Muscle layer of colon (tissue), 2 donors: ENCODE results near the gene EIF3L.

Source experiments
- H3K27ac ChIP-seq: one replicate; pipeline ENCODE4 v1.7.0; 2013; ENCODE audit warnings: low read depth, mild to moderate bottlenecking, low read length, moderate library complexity
- H3K27me3 ChIP-seq, 2 donors: one replicate each; pipeline ENCODE4 v1.7.0; 2013; ENCODE audit warnings: low read length in 2 of 2, mild to moderate bottlenecking in 2 of 2; ENCODE audit not compliant: insufficient read depth in 2 of 2, control insufficient read depth in 1 of 2
- H3K36me3 ChIP-seq: one replicate; pipeline ENCODE4 v1.7.0; 2013; ENCODE audit warnings: mild to moderate bottlenecking, low read length; ENCODE audit not compliant: insufficient read depth
- H3K4me1 ChIP-seq: one replicate; pipeline ENCODE4 v1.7.0; 2013; ENCODE audit warnings: mild to moderate bottlenecking, low read length; ENCODE audit not compliant: insufficient read depth
- H3K4me3 ChIP-seq, 2 donors: one replicate each; pipeline ENCODE4 v1.7.0; 2013; ENCODE audit warnings: low read length in 2 of 2, low read depth in 1 of 2, mild to moderate bottlenecking in 1 of 2, moderate library complexity in 1 of 2
- H3K9ac ChIP-seq: one replicate; pipeline ENCODE4 v1.7.0; 2013; ENCODE audit warnings: low read length
- H3K9me3 ChIP-seq: one replicate; pipeline ENCODE4 v1.7.0; 2013; ENCODE audit warnings: mild to moderate bottlenecking, low read length
- donor health status: abdominal sarcoma.
- donor health status: Adenocarcinoma of cecum.

Gene EIF3L

DNA sequence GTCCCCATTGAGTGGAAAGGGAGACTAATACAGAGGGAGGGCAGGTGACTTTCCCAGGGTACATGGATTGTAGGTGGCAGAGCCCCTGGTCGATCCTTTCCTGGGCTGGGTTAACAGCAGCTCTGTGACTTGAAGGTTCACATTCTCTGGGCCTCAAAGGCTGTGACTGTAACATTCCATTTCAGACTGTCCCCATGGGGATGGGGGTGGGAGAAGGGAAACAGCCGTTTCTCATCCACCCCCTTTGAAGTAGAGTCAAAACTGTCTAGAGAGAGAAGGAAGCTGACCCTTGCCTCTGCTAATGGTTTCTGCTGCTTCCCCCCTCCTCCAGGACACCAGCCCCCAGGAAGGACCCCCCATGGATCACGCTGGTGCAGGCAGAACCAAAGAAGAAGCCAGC lies 76.1 kb downstream of the EIF3L start:
- Histone ChIP-seq H3K4me1 (peaks cover 20% of the 10 kb centered on the region), H3K9me3 (no peaks in the 10 kb centered on the region), H3K27me3 (no peaks in the 10 kb centered on the region), H3K4me3 (no peak overlapping the region), H3K9ac (no peak overlapping the region), H3K36me3 (peaks cover 73% of the 10 kb centered on the region), H3K27ac (peak overlapping the region; percentile 52)

DNA sequence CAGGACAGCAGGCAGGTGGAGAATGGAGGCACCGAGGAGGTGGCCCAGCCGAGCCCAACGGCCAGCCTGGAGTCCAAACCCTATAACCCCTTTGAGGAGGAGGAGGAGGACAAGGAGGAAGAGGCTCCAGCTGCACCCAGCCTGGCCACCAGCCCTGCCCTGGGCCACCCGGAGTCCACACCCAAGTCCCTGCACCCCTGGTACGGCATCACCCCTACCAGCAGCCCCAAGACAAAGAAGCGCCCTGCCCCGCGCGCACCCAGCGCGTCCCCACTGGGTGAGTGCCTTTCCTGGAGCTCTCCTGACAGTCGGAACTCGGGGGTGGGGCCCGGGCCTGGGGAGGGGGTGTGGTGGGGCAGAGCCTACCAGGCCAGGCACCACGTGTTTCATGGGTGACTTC lies 76.5 kb downstream of the EIF3L start:
- Histone ChIP-seq H3K27me3 (no peaks in the 10 kb centered on the region), H3K9ac (no peak overlapping the region), H3K36me3 (peaks cover 77% of the 10 kb centered on the region), H3K27ac (no peak overlapping the region), H3K4me3 (no peak overlapping the region), H3K4me1 (peaks cover 24% of the 10 kb centered on the region), H3K9me3 (no peaks in the 10 kb centered on the region)

DNA sequence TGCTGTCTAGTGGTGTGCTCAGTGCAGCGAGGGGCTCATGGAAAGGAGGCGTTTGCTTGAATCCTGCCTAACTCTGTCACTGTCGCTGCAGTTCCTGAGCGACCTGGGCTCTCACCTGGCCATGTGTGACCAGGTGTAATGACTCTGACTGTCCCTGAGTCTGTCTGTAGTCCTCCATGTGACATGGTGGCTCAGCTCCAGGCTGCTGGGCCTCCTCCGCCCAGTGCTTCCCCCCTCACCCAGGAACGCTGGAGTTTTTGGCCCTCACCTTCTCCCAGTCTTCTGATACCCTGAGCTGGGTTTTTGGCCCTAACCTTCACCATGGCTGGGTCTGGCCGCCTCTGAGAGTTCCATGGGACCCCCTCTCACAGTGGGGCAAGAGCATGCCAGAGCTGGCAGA lies 77.1 kb downstream of the EIF3L start:
- peaks cover 29% of the 10 kb centered on the region for H3K4me1 ChIP-seq
- H3K9me3 ChIP-seq = no peaks in the 10 kb centered on the region
- no peak overlapping the region for H3K4me3 ChIP-seq
- no peak overlapping the region for H3K9ac ChIP-seq
- peaks cover 82% of the 10 kb centered on the region for H3K36me3 ChIP-seq
- H3K27me3 ChIP-seq = no peaks in the 10 kb centered on the region
- no peak overlapping the region for H3K27ac ChIP-seq

DNA sequence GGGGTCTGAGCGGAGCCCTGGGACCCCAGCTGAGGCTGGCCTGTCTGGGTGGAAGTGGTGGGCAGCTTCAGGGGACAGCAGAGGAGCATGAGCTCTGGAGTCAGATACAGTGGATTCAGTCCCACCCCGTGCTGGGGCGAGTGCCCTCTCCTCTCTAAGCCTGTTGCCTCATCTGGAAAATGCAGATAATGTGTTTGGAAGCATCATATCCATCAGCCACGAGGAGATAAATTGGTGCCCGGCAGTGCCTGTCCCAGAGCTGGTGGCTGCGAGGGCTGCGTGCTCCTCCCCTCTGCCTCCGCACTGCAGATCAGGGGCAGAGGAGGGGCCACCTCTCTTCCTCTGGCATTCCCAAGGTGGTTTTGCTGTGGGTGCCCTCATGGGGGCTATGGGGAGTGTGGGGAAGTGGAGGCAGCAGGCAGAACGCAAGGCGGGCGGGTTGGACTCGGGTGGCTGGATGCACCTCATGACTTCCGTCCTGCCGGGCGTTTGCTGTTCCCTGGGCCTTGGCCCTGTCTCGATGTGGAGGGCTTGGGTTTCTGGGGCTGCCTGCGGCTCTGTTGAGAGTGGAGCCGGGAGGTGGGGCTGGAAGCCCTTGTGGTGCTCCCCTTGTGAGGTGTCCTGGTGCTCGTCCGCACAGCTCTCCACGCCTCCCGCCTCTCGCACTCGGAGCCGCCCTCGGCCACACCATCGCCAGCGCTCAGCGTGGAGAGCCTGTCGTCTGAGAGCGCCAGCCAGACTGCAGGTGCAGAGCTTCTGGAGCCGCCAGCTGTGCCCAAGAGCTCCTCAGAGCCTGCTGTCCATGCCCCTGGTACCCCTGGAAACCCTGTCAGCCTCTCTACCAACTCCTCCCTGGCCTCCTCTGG lies 77.8 kb downstream of the EIF3L start:
- no peak overlapping the region for H3K27ac ChIP-seq
- no peak overlapping the region for H3K9ac ChIP-seq
- peaks cover 33% of the 10 kb centered on the region for H3K4me1 ChIP-seq
- no peaks in the 10 kb centered on the region for H3K27me3 ChIP-seq
- H3K4me3 ChIP-seq = no peak overlapping the region
- H3K9me3 ChIP-seq = no peaks in the 10 kb centered on the region
- H3K36me3 ChIP-seq = peaks cover 82% of the 10 kb centered on the region

- H3K27ac ChIP-seq = no peak overlapping the region
- H3K4me3 ChIP-seq = no peak overlapping the region
- H3K9me3 ChIP-seq = no peaks in the 10 kb centered on the region
- H3K27me3 ChIP-seq = no peaks in the 10 kb centered on the region
- H3K4me1 ChIP-seq = peaks cover 39% of the 10 kb centered on the region
- peaks cover 88% of the 10 kb centered on the region for H3K36me3 ChIP-seq
- no peak overlapping the region for H3K9ac ChIP-seq
These were observed 78.4 kb downstream of the EIF3L start for GRCh38 chr22:37927637-37927936.

DNA sequence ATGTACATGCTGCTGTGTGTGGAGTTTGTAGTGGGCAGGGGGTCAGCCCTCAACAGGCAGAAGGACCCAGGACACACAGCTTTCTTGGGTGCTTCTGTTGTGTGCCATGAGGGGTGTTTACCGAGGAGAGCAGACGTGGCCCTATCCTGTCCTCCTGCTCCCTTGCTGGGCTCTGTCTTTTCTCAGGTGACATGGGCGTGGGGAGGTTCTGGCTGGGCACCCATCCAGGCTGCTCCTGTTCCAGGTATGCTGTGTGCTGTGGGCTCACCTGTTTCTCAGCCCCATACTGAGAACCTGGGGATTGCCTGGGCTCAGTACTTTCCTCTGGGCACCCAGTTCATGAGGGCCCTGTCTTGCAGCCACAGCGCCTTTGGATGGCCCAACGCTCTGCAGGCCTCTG lies 80.2 kb downstream of the EIF3L start:
- H3K27ac ChIP-seq = no peak overlapping the region
- peaks cover 87% of the 10 kb centered on the region for H3K36me3 ChIP-seq
- no peaks in the 10 kb centered on the region for H3K9me3 ChIP-seq
- H3K4me3 ChIP-seq = no peak overlapping the region
- H3K27me3 ChIP-seq = no peaks in the 10 kb centered on the region
- peaks cover 56% of the 10 kb centered on the region for H3K4me1 ChIP-seq
- no peak overlapping the region for H3K9ac ChIP-seq

DNA sequence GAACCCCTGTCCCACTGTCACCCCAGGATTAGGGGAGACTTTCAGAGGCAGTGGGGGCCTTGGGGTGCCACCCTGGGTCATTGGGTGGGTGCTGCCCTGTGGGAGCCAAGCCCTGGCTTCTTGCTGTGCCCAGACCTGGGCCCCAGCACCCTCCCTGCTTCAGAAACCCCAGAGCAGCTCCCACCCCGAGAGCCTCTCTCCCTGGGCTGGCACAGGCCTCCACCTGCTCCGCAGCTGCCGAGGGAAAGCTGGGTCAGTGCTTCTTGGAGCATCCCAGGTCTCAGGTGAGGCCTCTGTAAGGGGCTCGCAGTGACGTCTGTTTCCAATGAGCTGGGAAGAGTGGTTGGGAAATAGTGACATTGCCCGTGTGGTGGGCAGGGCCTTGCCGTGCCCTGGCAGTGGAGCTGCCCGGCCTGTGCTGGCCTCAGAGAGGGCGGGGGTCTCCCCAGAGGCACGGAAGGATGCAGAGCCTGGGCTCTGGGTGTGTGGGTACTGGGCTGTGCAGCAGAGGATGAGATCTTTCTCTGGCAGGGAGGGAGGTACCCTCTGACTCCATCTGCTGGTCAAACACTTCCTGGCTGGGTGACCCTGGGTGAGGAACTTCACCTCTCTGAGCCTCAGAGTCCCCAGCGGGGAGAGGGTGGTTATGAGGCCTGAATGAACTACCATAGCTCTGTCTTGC lies 81.2 kb downstream of the EIF3L start:
- peaks cover 77% of the 10 kb centered on the region for H3K36me3 ChIP-seq
- peak overlapping the region; percentile 73 for H3K27ac ChIP-seq

GRCh38 chr22:37930952-37931440 lies 81.8 kb downstream of the EIF3L start:
- H3K9ac ChIP-seq = no peak overlapping the region
- no peaks in the 10 kb centered on the region for H3K9me3 ChIP-seq
- H3K27me3 ChIP-seq = no peaks in the 10 kb centered on the region
- peaks cover 56% of the 10 kb centered on the region for H3K4me1 ChIP-seq
- H3K4me3 ChIP-seq = no peak overlapping the region
- H3K27ac ChIP-seq = peak overlapping the region; percentile 73
- peaks cover 73% of the 10 kb centered on the region for H3K36me3 ChIP-seq

More for the DNA sequence above, 81.2 kb downstream of the EIF3L start:
- no peak overlapping the region for H3K9ac ChIP-seq
- H3K9me3 ChIP-seq = no peaks in the 10 kb centered on the region
- H3K4me1 ChIP-seq = peaks cover 56% of the 10 kb centered on the region
- H3K4me3 ChIP-seq = no peak overlapping the region
- H3K27me3 ChIP-seq = no peaks in the 10 kb centered on the region

GRCh38 chr22:37931893-37932389 lies 82.7 kb downstream of the EIF3L start:
- Histone ChIP-seq H3K4me1 (peaks cover 56% of the 10 kb centered on the region), H3K27me3 (no peaks in the 10 kb centered on the region), H3K27ac (no peak overlapping the region), H3K36me3 (peaks cover 71% of the 10 kb centered on the region), H3K9ac (no peak overlapping the region), H3K9me3 (no peaks in the 10 kb centered on the region), H3K4me3 (no peak overlapping the region)

GRCh38 chr22:37932401-37932800 lies 83.2 kb downstream of the EIF3L start:
- Histone ChIP-seq H3K27ac (no peak overlapping the region), H3K4me3 (no peak overlapping the region), H3K9ac (no peak overlapping the region), H3K27me3 (no peaks in the 10 kb centered on the region), H3K9me3 (no peaks in the 10 kb centered on the region), H3K36me3 (peaks cover 71% of the 10 kb centered on the region), H3K4me1 (peaks cover 56% of the 10 kb centered on the region)

DNA sequence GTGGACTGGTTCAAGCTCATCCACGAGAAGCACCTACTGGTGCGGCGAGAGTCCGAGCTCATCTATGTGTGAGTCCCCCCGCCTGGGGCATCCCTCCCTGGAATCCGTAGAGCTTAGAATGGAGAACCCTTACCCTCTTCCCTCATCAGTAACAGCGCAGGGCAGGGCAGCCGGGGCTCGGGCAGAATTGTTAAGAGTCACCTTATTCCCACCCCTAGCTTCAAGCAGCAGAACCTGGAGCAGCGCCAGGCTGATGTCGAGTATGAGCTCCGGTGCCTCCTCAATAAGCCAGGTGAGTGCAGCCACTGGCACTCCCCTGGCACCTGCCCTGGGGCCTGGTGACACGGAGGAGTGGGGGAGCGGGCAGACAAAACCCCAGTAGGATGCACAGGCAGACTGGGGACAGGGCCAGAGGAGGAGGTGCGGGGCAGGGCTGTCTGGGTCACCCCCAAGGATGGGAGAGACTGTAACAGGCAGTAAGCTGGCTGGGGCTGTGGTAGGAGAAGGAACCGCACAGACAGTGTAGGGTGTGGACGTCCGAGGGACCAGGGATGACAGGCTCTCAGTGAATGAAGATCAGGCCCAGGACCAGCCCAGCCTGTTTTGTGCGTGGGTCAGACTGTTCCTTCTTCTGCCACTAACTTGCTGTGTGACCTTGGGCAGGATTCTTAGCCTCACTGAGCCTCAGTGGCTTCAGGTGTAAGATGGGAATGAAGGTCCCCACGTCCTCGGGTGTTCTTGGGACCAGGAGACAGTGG lies 83.8 kb downstream of the EIF3L start:
- H3K36me3 ChIP-seq = peaks cover 74% of the 10 kb centered on the region
- H3K27ac ChIP-seq = peak overlapping the region; percentile 88

More for the DNA sequence above, 83.8 kb downstream of the EIF3L start:
- H3K9me3 ChIP-seq = no peaks in the 10 kb centered on the region
- no peaks in the 10 kb centered on the region for H3K27me3 ChIP-seq
- no peak overlapping the region for H3K4me3 ChIP-seq
- H3K9ac ChIP-seq = no peak overlapping the region
- peaks cover 56% of the 10 kb centered on the region for H3K4me1 ChIP-seq
